Parathyroid adenoma (tissue), 2 donors: ENCODE results near the gene BRAT1.

ENCODE experiments used
- H2AFZ ChIP-seq: fragments of 300-600 bp; sonication (generic); one replicate; pipeline ENCODE4 v1.7.0; 2017; ENCODE audit warnings: antibody characterized with exemption, mild to moderate bottlenecking
- H3K27ac ChIP-seq: fragments of 300-600 bp; sonication (generic); one replicate; pipeline ENCODE4 v1.7.0; 2017
- H3K27me3 ChIP-seq: fragments of 300-600 bp; sonication (generic); one replicate; pipeline ENCODE4 v1.7.0; 2017; ENCODE audit warnings: low read length; ENCODE audit not compliant: control insufficient read depth, insufficient read depth
- H3K36me3 ChIP-seq: fragments of 300-600 bp; sonication (generic); one replicate; pipeline ENCODE4 v1.7.0; 2017; ENCODE audit warnings: low read length; ENCODE audit not compliant: control insufficient read depth, insufficient read depth
- H3K4me1 ChIP-seq: fragments of 300-600 bp; sonication (generic); one replicate; pipeline ENCODE4 v1.7.0; 2017; ENCODE audit warnings: control low read depth
- H3K4me2 ChIP-seq: fragments of 300-600 bp; sonication (generic); one replicate; pipeline ENCODE4 v1.7.0; 2017; ENCODE audit warnings: low read length
- H3K4me3 ChIP-seq: fragments of 300-600 bp; sonication (generic); one replicate; pipeline ENCODE4 v1.7.0; 2017; ENCODE audit warnings: low read depth, low read length
- H3K79me2 ChIP-seq: fragments of 300-600 bp; sonication (generic); one replicate; pipeline ENCODE4 v1.7.0; 2017; ENCODE audit warnings: control low read depth
- H3K9ac ChIP-seq: fragments of 300-600 bp; sonication (generic); one replicate; pipeline ENCODE4 v1.7.0; 2017; ENCODE audit warnings: mild to moderate bottlenecking
- H3K9me3 ChIP-seq: fragments of 300-600 bp; sonication (generic); one replicate; pipeline ENCODE4 v1.7.0; 2017; ENCODE audit warnings: low read length; ENCODE audit not compliant: control insufficient read depth
- TF ChIP-seq, protein P1 (sequence below): fragments of 300-600 bp; sonication (generic); IDR thresholded peaks from one replicate; pipeline ENCODE4 v1.7.0; 2017; ENCODE audit warnings: antibody characterized with exemption, mild to moderate bottlenecking
- donor health status: primary hyperparathyroidism.

BRAT1 gene

GRCh38 chr7:2580636-2581035 is 25.3 kb upstream of the BRAT1 start:
- Histone ChIP-seq H3K36me3 (no peaks in the 10 kb centered on the region), H3K4me2 (no peak overlapping the region), H3K27ac (no peak overlapping the region), H3K4me1 (no peaks in the 10 kb centered on the region), H3K27me3 (no peaks in the 10 kb centered on the region), H3K4me3 (no peak overlapping the region), H2AFZ (no peak overlapping the region), H3K79me2 (peaks cover 8% of the 10 kb centered on the region), H3K9me3 (no peaks in the 10 kb centered on the region), H3K9ac (no peak overlapping the region)
- TF ChIP-seq, protein P1, sequence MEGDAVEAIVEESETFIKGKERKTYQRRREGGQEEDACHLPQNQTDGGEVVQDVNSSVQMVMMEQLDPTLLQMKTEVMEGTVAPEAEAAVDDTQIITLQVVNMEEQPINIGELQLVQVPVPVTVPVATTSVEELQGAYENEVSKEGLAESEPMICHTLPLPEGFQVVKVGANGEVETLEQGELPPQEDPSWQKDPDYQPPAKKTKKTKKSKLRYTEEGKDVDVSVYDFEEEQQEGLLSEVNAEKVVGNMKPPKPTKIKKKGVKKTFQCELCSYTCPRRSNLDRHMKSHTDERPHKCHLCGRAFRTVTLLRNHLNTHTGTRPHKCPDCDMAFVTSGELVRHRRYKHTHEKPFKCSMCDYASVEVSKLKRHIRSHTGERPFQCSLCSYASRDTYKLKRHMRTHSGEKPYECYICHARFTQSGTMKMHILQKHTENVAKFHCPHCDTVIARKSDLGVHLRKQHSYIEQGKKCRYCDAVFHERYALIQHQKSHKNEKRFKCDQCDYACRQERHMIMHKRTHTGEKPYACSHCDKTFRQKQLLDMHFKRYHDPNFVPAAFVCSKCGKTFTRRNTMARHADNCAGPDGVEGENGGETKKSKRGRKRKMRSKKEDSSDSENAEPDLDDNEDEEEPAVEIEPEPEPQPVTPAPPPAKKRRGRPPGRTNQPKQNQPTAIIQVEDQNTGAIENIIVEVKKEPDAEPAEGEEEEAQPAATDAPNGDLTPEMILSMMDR, result no peak

GRCh38 chr7:2577914-2578680 is 22.8 kb upstream of the BRAT1 start:
- no peak overlapping the region for H2AFZ ChIP-seq
- no peak overlapping the region for H3K4me3 ChIP-seq
- H3K4me2 ChIP-seq, result no peak overlapping the region
- H3K79me2 ChIP-seq, result peaks cover 8% of the 10 kb centered on the region
- no peak overlapping the region for H3K27ac ChIP-seq
- H3K9ac ChIP-seq, result no peak overlapping the region
- TF ChIP-seq, protein P1, result no peak
- no peaks in the 10 kb centered on the region for H3K4me1 ChIP-seq
- H3K9me3 ChIP-seq, result no peaks in the 10 kb centered on the region
- H3K36me3 ChIP-seq, result no peaks in the 10 kb centered on the region
- H3K27me3 ChIP-seq, result no peaks in the 10 kb centered on the region

GRCh38 chr7:2576742-2577491 is 21.6 kb upstream of the BRAT1 start:
- Histone ChIP-seq H3K4me3 (no peak overlapping the region), H3K27me3 (no peaks in the 10 kb centered on the region), H3K36me3 (no peaks in the 10 kb centered on the region), H3K9me3 (no peaks in the 10 kb centered on the region), H3K9ac (no peak overlapping the region), H3K27ac (no peak overlapping the region), H3K79me2 (peaks cover 8% of the 10 kb centered on the region), H3K4me2 (no peak overlapping the region), H2AFZ (no peak overlapping the region), H3K4me1 (no peaks in the 10 kb centered on the region)
- TF ChIP-seq, protein P1, result no peak

- Histone ChIP-seq H3K4me1 (no peaks in the 10 kb centered on the region), H3K4me3 (no peak overlapping the region), H3K4me2 (no peak overlapping the region), H3K9ac (no peak overlapping the region), H3K9me3 (no peaks in the 10 kb centered on the region), H3K27me3 (no peaks in the 10 kb centered on the region), H2AFZ (no peak overlapping the region), H3K79me2 (peaks cover 13% of the 10 kb centered on the region), H3K27ac (no peak overlapping the region), H3K36me3 (no peaks in the 10 kb centered on the region)
- TF ChIP-seq, protein P1, result no peak
Measured at GRCh38 chr7:2575733-2576340, 20.5 kb upstream of the BRAT1 start.
